ENCODE data around the gene RBM28.
"Not testable (repeated sequence)": the region's sequence is repeated elsewhere in the genome, so short reads cannot be mapped to it uniquely, and the experiment has no call there.

Gene RBM28

GRCh38 chr7:128303643-128304042 lies 40.1 kb downstream of the RBM28 start:
- DNase-seq = no peak
- intact Hi-C loops (cut with DNase I) = no loop called here

DNA sequence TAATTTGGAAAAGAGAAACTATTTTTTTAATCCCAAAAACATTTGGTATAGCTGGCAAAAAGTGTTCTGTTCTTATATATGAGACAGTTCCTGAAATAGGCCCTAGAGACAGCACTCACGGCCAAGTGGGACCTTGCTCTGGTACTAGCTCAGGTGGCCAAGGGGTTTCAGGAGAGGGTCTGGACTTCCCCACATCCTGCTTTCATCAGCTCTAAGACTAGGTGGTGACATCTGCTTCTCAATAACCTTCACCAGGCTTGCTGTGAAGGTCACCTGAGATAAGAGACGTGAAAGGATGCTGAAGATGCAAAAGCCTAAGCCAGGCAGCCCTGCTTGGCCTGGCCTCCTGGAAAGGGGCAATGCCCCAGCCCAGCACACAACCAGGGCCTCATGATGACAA lies 40.6 kb downstream of the RBM28 start:
- no peak for DNase-seq
- intact Hi-C loops (cut with DNase I) = no loop called here

DNA sequence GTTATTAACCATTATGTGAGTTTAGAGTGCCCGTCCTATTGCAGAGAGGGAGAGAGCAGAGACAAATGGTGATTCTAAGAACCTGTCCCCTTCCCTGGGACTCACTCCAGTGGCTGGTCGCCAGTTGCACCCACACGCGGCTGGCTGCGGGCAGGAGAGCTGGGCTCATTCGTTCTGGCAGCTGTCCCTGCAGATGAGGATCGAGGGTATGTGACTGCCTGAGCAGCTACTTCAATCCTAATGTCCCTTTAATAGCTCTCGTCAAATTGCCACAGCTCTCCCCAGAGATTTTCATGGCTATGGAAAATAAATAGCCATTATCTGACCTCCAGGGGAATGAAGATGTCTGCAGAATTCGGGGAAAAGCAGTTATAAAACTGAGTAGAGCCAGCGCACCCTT lies 41.6 kb downstream of the RBM28 start:
- DNase-seq = no peak
- intact Hi-C loops (cut with DNase I) = no loop called here

GRCh38 chr7:128299109-128299607 lies 44.5 kb downstream of the RBM28 start:
- no peak for DNase-seq
- intact Hi-C loops (cut with DNase I) = no loop called here

GRCh38 chr7:128298004-128298403 lies 45.7 kb downstream of the RBM28 start:
- intact Hi-C loops (cut with DNase I) = not testable (repeated sequence)

GRCh38 chr7:128287556-128287955 lies 56.2 kb downstream of the RBM28 start:
- DNase-seq = no peak
- intact Hi-C loops (cut with DNase I) = no loop called here

More at GRCh38 chr7:128298004-128298403, 45.7 kb downstream of the RBM28 start:
- not testable (repeated sequence) for DNase-seq

GRCh38 chr7:128284102-128284501 lies 59.6 kb downstream of the RBM28 start:
- no peak for DNase-seq
- intact Hi-C loops (cut with DNase I) = no loop called here

- DNase-seq = peak in 3 of 42 donors; percentile 18 to 45 (median 22)
- intact Hi-C loops (cut with DNase I) = no loop called here
Observed at GRCh38 chr7:128281605-128282380, 61.9 kb downstream of the RBM28 start.

- intact Hi-C loops (cut with DNase I); DNase-seq: not testable (repeated sequence)
Observed at GRCh38 chr7:128280451-128280850, 63.3 kb downstream of the RBM28 start.

DNA sequence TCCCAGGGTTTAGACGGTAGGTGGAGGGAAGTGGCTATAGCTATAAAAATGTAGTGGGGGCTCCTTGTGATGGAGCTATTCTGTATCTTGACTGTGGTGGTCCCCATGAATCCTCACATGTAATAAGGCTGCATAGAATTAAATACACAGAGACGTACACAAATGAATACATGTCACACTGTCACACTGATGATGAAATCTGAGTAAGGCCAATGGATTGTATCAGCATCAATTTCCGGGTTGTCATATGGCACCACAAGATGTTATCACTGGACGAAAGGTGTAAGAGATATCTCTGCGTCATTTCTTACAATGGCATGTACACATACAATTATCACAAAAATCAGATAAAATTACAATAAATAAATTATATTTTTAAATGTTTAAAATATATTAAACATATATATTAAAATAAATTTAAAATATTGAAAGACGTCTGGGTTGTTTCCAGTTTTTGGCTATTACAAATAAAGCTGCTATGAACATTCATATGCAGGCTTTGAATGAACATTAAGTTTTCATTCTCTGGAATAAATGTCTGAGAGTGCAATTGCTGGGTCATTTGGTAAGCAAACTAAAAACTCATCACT lies 64.5 kb downstream of the RBM28 start:
- no peak for DNase-seq

DNA sequence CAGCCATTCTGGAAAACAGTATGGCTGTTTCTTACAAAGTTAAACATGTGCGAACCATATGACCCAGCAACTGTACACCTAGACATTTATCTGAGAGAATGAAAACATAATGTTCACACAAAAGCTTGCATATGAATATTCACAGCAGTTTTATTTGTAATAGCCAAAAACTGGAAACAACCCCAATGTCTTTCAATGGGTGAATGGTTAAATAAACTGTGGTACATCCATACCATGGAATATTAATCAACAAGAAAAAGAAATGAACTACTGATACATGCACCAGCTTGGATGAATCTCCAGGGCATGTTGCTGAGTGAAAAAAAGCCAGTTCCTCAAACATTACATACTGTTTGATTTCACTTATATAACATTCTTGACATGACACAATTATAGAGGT lies 65.3 kb downstream of the RBM28 start:
- intact Hi-C loops (cut with DNase I) = no loop called here
- DNase-seq = no peak

More for the DNA sequence above, 64.5 kb downstream of the RBM28 start:
- intact Hi-C loops (cut with DNase I) = no loop called here

DNA sequence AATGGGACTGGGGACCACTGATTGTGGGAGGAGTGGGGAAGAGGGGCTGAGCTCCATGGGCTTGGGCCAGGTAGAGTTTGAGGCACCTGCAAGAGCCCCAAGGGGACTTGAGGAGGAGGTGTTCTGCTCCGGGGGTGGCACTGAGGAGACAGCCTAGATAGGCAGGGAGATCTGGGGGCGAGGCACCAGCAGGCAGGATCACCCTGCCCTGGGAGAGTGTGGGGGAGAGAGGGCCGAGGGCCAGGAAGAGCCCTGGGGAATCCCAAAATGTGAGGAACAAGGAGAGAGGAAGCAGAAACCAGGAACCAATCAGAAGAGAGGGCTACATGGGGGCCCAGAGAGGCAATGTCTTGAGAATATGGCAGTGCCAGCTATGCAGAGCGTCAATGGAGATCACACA lies 68.0 kb downstream of the RBM28 start:
- no peak for DNase-seq
- intact Hi-C loops (cut with DNase I) = no loop called here

DNA sequence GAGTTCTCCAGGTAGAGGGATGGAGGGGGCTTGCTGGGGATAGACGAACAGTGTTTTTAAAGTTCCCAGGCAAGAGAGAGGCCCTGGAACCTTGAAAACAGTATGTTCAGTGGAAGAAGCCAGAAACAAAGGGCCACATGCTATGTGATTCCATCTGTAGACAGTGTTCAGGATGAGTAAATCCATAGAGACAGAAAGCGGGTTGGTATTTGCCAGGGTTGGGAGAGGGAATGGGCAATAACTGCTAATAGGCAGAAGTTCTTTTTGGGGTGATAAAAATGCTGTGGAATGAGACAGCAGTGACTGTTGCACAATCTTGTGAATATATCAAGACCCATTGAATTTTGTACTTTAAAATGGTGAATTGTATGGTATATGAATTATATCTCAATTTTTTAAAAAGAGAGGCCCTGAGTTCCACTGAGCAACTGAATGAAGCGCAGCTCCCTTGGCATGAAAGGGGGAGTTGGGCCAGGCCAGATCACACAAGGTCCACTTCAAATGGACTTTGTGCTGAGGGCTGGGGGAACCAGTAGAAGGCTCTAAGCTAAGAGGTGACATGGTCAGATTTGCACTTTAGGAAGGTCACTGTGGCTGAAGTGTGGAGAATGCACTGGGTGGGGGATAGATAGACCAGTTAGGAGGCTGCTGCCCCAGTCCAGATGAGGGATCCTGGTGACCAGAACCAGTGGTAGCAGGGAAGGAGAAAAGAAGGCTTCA lies 68.7 kb downstream of the RBM28 start:
- intact Hi-C loops (cut with DNase I) = no loop called here
- DNase-seq = no peak

DNA sequence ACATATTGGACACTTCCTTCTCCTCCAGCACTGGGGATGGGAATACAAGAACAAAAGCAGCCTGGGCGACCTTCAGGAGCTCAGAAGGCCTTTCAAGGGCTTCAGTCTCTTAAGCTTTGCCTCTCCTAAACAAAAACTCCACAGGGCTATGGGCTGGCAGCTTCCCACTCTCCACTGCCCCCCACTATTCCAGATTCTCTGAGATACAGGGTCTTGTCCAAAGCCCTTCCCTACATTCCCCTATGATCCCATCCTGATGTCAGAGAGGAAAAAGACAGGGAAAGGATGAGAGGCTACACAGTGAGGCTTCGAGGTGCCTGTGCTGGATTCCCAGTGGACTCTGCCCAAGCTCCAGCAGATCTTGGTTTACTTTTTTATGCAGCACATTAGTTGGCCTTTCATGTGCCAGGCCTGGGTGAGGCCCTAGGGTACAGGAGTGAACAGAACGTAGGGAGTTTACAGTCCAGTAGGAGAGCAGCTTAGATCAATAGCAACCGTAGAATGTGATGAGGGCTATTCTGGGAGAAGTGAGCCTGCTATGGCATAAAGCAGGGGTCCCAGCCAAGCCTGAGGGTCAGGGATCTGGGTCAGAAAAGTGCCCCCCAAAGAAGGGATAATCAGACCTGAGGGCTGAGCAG lies 69.3 kb downstream of the RBM28 start:
- intact Hi-C loops (cut with DNase I) = no loop called here
- DNase-seq = no peak

GRCh38 chr7:128271942-128272481 lies 71.7 kb downstream of the RBM28 start:
- no peak for DNase-seq
- intact Hi-C loops (cut with DNase I) = no loop called here

DNA sequence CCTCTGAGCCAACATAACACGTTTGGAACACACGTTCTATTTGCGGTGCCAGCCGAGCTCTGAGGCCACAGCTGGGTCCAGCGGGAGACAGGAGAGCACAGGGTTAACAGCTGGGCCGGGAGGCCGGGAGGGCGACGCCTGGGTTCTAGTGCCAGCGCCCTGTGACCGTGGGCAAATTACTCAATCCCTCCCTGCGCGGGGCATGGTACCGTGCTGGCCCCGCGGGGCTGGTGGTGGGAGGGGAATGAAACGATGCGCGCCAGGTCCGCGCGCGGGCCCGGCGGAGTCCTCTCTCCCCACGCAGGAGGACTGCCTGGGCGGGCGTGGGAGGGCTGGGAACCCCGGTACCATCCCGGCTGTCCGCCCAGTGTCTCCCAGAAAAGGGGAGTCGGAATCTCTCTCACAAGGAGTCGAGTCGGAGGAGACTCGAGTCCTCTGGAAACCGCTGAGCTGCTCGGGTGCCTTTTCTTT lies 72.2 kb downstream of the RBM28 start:
- intact Hi-C loops (cut with DNase I) = no loop called here
- peak in 18 of 42 donors; percentile 2 to 41 (median 16) for DNase-seq

GRCh38 chr7:128270826-128271272 lies 72.9 kb downstream of the RBM28 start:
- peak in 28 of 42 donors; percentile 8 to 65 (median 21) for DNase-seq
- intact Hi-C loops (cut with DNase I) = no loop called here

DNA sequence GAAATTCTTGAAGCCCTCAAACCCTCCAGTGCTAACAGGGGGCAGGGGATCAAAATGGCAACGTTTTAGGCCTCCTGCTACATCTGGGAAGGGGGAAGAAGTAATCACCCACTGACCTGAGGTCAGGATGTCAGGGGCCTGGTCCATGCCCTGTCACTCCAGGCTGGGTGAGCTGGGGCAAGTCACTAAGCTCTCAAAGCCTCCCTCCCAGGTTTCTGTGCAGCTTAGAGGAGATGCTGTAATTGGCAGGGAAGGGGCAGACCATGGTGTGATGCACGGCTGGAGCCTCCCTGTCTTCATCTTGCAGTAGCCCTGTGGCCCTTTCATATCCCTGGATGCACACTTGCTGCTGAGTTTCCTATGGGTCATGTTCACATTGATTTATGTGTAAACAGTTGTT lies 75.5 kb downstream of the RBM28 start:
- intact Hi-C loops (cut with DNase I) = no loop called here
- no peak for DNase-seq

GRCh38 chr7:128267595-128267924 lies 76.1 kb downstream of the RBM28 start:
- DNase-seq = peak in 1 of 42 donors; percentile 10
- intact Hi-C loops (cut with DNase I) = no loop called here
